HepG2 (cell line): ENCODE data around the gene EMILIN3.

Experiments
- CREB3 ChIP-seq: sonication (generic); formaldehyde crosslinking; IDR thresholded peaks from 2 replicates; pipeline ENCODE4 v1.5.0; 2020; ENCODE audit warnings: missing genetic modification reagents
- CTCF ChIP-seq: sonication (generic); formaldehyde crosslinking; IDR thresholded peaks from 2 replicates; pipeline ENCODE4 v1.5.0; 2020; ENCODE audit warnings: mild to moderate bottlenecking, missing genetic modification reagents, moderate library complexity
- FOXK1 ChIP-seq: sonication (generic); formaldehyde crosslinking; IDR thresholded peaks from 2 replicates; pipeline ENCODE4 v1.4.0; 2020; ENCODE audit warnings: low read depth, missing genetic modification reagents, borderline replicate concordance
- HNRNPL ChIP-seq: fragments of 200-400 bp; formaldehyde crosslinking; IDR thresholded peaks from 2 replicates; pipeline ENCODE4 v1.6.1; 2017; ENCODE audit warnings: mild to moderate bottlenecking, low read depth, low read length
- NFE2L1 ChIP-seq: sonication (generic); formaldehyde crosslinking; IDR thresholded peaks from 2 replicates; pipeline ENCODE4 v1.4.0; 2020; ENCODE audit warnings: missing genetic modification reagents, mild to moderate bottlenecking, borderline replicate concordance
- ONECUT2 ChIP-seq: sonication (generic); formaldehyde crosslinking; IDR thresholded peaks from 2 replicates; pipeline ENCODE4 v1.4.0; 2020; ENCODE audit warnings: missing genetic modification reagents
- POLR2A ChIP-seq, 2 experiments: IDR thresholded peaks; 2 replicates each; pipeline ENCODE4 v1.6.1; 2011; ENCODE audit warnings: low read depth in 2 of 2, low read length in 2 of 2, mild to moderate bottlenecking in 1 of 2, moderate library complexity in 1 of 2; ENCODE audit not compliant: insufficient read depth in 1 of 2
- ZNF512B ChIP-seq: sonication (generic); formaldehyde crosslinking; IDR thresholded peaks from 2 replicates; pipeline ENCODE4 v1.5.1; 2020; ENCODE audit warnings: missing genetic modification reagents, mild to moderate bottlenecking, borderline replicate concordance
- ZNF639 ChIP-seq: conservative IDR thresholded peaks from 2 replicates; pipeline ENCODE4 v1.6.1; 2018; ENCODE audit warnings: missing genetic modification reagents
- ZNF652 ChIP-seq: IDR thresholded peaks from 2 replicates; pipeline ENCODE4 v1.6.1; 2016; ENCODE audit warnings: low read depth, borderline replicate concordance

GRCh38 chr20:41364967-41365765, 1.5 kb downstream of the EMILIN3 start:
- no peak for TF ChIP-seq POLR2A (IDR thresholded peaks at IDR 0.05; ENCODE audit: insufficient read depth in 1 of 2, low read depth in 2 of 2, low read length in 2 of 2)
- no peak for TF ChIP-seq NFE2L1 (CRISPR knock-in tag)
- no peak for TF ChIP-seq ZNF639 (CRISPR knock-in tag)
- TF ChIP-seq HNRNPL, result no peak
- no peak for TF ChIP-seq FOXK1 (CRISPR knock-in tag)
- no peak for TF ChIP-seq ONECUT2 (CRISPR knock-in tag)
- no peak for TF ChIP-seq CTCF
- TF ChIP-seq CREB3, result no peak
- no peak for TF ChIP-seq ZNF652 (CRISPR knock-in tag)
- no peak for TF ChIP-seq ZNF512B (CRISPR knock-in tag)
